PC-3 (cell line): ENCODE results near the gene RND3. TPM values are rescaled to one million over a fixed set of nuclear protein-coding genes. Genes with fewer than 3 reads are reported as not detected.

Source experiments
- ATAC-seq: fragments of 200-7000 bp; cut with Tn5 transposase; 2 replicates; pipeline ENCODE4 v1.9.1; 2020; ENCODE audit warnings: mild to moderate bottlenecking, moderate library complexity
- BruUV-seq: library from RNA; stranded (reverse); fragments of 400-500 nt; replicated peaks from 2 replicates; lab custom pipeline; 2021; lab: Mats Ljungman, UMichigan
- CTCF ChIA-PET: fragments of 300-600 bp; sonication (Branson Sonifier 250); formaldehyde crosslinking; loops from one replicate; lab custom pipeline; 2022; ENCODE audit warnings: antibody characterized with exemption; lab: Charles Lee
- POLR2A ChIA-PET: fragments of 300-600 bp; sonication (Branson Sonifier 250); formaldehyde crosslinking; loops from one replicate; lab custom pipeline; 2022; ENCODE audit warnings: antibody characterized with exemption; ENCODE audit not compliant: unreplicated experiment; lab: Charles Lee
- DNase-seq: peaks from one replicate; pipeline ENCODE4 v3.0.0-alpha.2; 2015
- H2AFZ ChIP-seq: fragments of 300-600 bp; sonication (generic); 2 replicates; pipeline ENCODE4 v1.6.0; 2016; ENCODE audit warnings: antibody characterized with exemption, low read length
- H3F3A ChIP-seq: fragments of 300-600 bp; sonication (generic); one replicate; pipeline ENCODE4 v1.6.0; 2017; ENCODE audit warnings: antibody characterized with exemption, low read length, control low read depth, mild to moderate bottlenecking; ENCODE audit not compliant: unreplicated experiment
- H3K27ac ChIP-seq: fragments of 300-600 bp; sonication (generic); 2 replicates; pipeline ENCODE4 v1.5.1; 2016; ENCODE audit warnings: mild to moderate bottlenecking, low read length
- H3K27me3 ChIP-seq: fragments of 300-600 bp; sonication (generic); 2 replicates; pipeline ENCODE4 v1.6.1; 2016; ENCODE audit warnings: low read length, mixed read lengths
- H3K36me3 ChIP-seq: fragments of 300-600 bp; sonication (generic); 2 replicates; pipeline ENCODE4 v1.6.1; 2016; ENCODE audit warnings: low read depth, mixed run types, low read length, mixed read lengths
- H3K4me1 ChIP-seq: fragments of 300-600 bp; sonication (generic); 2 replicates; pipeline ENCODE4 v1.5.1; 2016; ENCODE audit warnings: low read length; ENCODE audit not compliant: insufficient read depth
- H3K4me2 ChIP-seq: fragments of 300-600 bp; sonication (generic); 2 replicates; pipeline ENCODE4 v1.6.0; 2016; ENCODE audit warnings: low read length
- H3K4me3 ChIP-seq: fragments of 300-600 bp; sonication (generic); 2 replicates; pipeline ENCODE4 v1.5.1; 2016; ENCODE audit warnings: mild to moderate bottlenecking, low read length, mixed read lengths
- H3K79me2 ChIP-seq: fragments of 300-600 bp; sonication (generic); 2 replicates; pipeline ENCODE4 v1.6.1; 2017; ENCODE audit warnings: low read length, mixed read lengths
- H3K9ac ChIP-seq: fragments of 300-600 bp; sonication (generic); 2 replicates; pipeline ENCODE4 v1.6.0; 2016; ENCODE audit warnings: mild to moderate bottlenecking, low read length
- H3K9me2 ChIP-seq: fragments of 300-600 bp; sonication (generic); replicated peaks from 2 replicates; pipeline ENCODE4 v1.6.1; 2016; ENCODE audit warnings: mixed run types, low read length, mixed read lengths
- H3K9me3 ChIP-seq: fragments of 300-600 bp; sonication (generic); 2 replicates; pipeline ENCODE4 v1.6.1; 2016; ENCODE audit warnings: low read length, mixed read lengths
- H4K20me1 ChIP-seq: fragments of 300-600 bp; sonication (generic); 2 replicates; pipeline ENCODE4 v1.6.1; 2016; ENCODE audit warnings: low read length, mixed read lengths
- CTCF ChIP-seq: fragments of 300-600 bp; sonication (generic); conservative IDR thresholded peaks from 2 replicates; pipeline ENCODE4 v1.5.1; 2017; ENCODE audit warnings: antibody characterized with exemption, low read depth, mild to moderate bottlenecking, low read length
- EZH2 ChIP-seq: fragments of 300-600 bp; sonication (generic); IDR thresholded peaks from one replicate; pipeline ENCODE4 v1.6.1; 2017; ENCODE audit warnings: antibody characterized with exemption, mild to moderate bottlenecking, low read length; ENCODE audit not compliant: unreplicated experiment
- EZH2phosphoT487 ChIP-seq: fragments of 300-600 bp; sonication (generic); IDR thresholded peaks from 2 replicates; pipeline ENCODE4 v1.6.1; 2018; ENCODE audit warnings: mild to moderate bottlenecking, antibody characterized with exemption, low read length, borderline replicate concordance
- intact Hi-C: fragments of 100-400 bp; cut with micrococcal nuclease; formaldehyde crosslinking; loops from 2 replicates; pipeline ENCODE4 v1.9.0; 2023
- total RNA-seq: library from RNA; depleted of rRNA; stranded (reverse); fragments of >200 nt; gene quantifications from 2 replicates; pipeline ENCODE4 v1.2.3, GENCODE V29; 2014

The RND3 gene
- total RNA-seq, 1 experiment from 2014 or later = 201 TPM

GRCh38 chr2:150491430-150491829 is 4.0 kb upstream of the RND3 start:
- H3K9ac ChIP-seq = peak overlapping the region; percentile 47
- peaks cover 3% of the 10 kb centered on the region for H3F3A ChIP-seq
- POLR2A ChIA-PET = no interaction called here
- intact Hi-C loops = loop anchor here (5.0 kb wide), 1 partner anchor 191 kb away; no protein-coding TSS in a partner anchor
- no peak overlapping the region for H3K4me3 ChIP-seq
- no peaks in the 10 kb centered on the region for H3K27me3 ChIP-seq
- H2AFZ ChIP-seq = no peak overlapping the region
- peaks cover 4% of the 10 kb centered on the region; the same call in 1 of the 2 replicates for H3K36me3 ChIP-seq
- H3K4me2 ChIP-seq = peak overlapping the region; percentile 70
- DNase-seq (peak; percentile 46), ATAC-seq (no peak)
- no TSS peak for BruUV-seq
- CTCF ChIA-PET = no interaction called here
- H3K9me3 ChIP-seq = no peaks in the 10 kb centered on the region
- peak overlapping the region; percentile 79 for H3K27ac ChIP-seq
- peaks cover 11% of the 10 kb centered on the region for H3K79me2 ChIP-seq
- H4K20me1 ChIP-seq = peaks cover 8% of the 10 kb centered on the region
- no peak for TF ChIP-seq EZH2
- no peaks in the 10 kb centered on the region for H3K9me2 ChIP-seq
- H3K4me1 ChIP-seq = peaks cover 40% of the 10 kb centered on the region

- no peak overlapping the region for H3K4me2 ChIP-seq
- H3K9ac ChIP-seq = no peak overlapping the region
- H3K4me3 ChIP-seq = no peak overlapping the region
- no peak for ATAC-seq
- ChIA-PET POLR2A (no interaction called here), CTCF (no interaction called here)
- intact Hi-C loops = loop anchor here (5.0 kb wide), 1 partner anchor 192 kb away; no protein-coding TSS in a partner anchor
- H2AFZ ChIP-seq = no peak overlapping the region
- peaks cover 15% of the 10 kb centered on the region for H4K20me1 ChIP-seq
- H3K27me3 ChIP-seq = no peaks in the 10 kb centered on the region
- no peaks in the 10 kb centered on the region for H3K9me2 ChIP-seq
- H3K36me3 ChIP-seq = peaks cover 13% of the 10 kb centered on the region
- no TSS peak for BruUV-seq
- H3K27ac ChIP-seq = no peak overlapping the region
- no peak for DNase-seq
- no peak for TF ChIP-seq EZH2
- TF ChIP-seq EZH2phosphoT487 = no peak
- TF ChIP-seq CTCF = no peak
- H3K9me3 ChIP-seq = no peaks in the 10 kb centered on the region
- H3F3A ChIP-seq = peaks cover under 1% of the 10 kb centered on the region
- H3K4me1 ChIP-seq = peaks cover 30% of the 10 kb centered on the region
- peaks cover 21% of the 10 kb centered on the region for H3K79me2 ChIP-seq
Measured at GRCh38 chr2:150490466-150490865, 3.0 kb upstream of the RND3 start.

GRCh38 chr2:150486539-150487484 is 655 bp downstream of the RND3 start:
- H3K4me1 ChIP-seq = peaks cover 42% of the 10 kb centered on the region
- TF ChIP-seq CTCF (no peak), EZH2 (no peak), EZH2phosphoT487 (no peak)

More at GRCh38 chr2:150486539-150487484, 655 bp downstream of the RND3 start:
- H3K9me3 ChIP-seq = no peaks in the 10 kb centered on the region
- no peaks in the 10 kb centered on the region for H3K9me2 ChIP-seq
- TSS peak; percentile 39 for BruUV-seq
- H3K79me2 ChIP-seq = peaks cover 57% of the 10 kb centered on the region
- ChIA-PET CTCF (interaction anchor here (0.7 kb wide), 1 partner anchor 874 kb away, joined by 5 read pairs; no protein-coding TSS in a partner anchor), POLR2A (interaction anchor here (0.7 kb wide), 1 partner anchor 900 kb away, joined by 7 read pairs; no protein-coding TSS in a partner anchor)
- peak overlapping the region; percentile 98 for H3K27ac ChIP-seq
- H3K36me3 ChIP-seq = peaks cover 46% of the 10 kb centered on the region
- H3K27me3 ChIP-seq = no peaks in the 10 kb centered on the region
- peak overlapping the region; percentile 90 for H3K4me3 ChIP-seq
- DNase-seq (peak; percentile 36), ATAC-seq (no peak)
- intact Hi-C loops = loop anchor here (1.0 to 10.0 kb wide), 9 partner anchors 40 to 890 kb away; no protein-coding TSS in a partner anchor
- peak overlapping the region; percentile 98 for H3K4me2 ChIP-seq
- H3K9ac ChIP-seq = peak overlapping the region; percentile 99
- peaks cover 51% of the 10 kb centered on the region for H4K20me1 ChIP-seq
- H2AFZ ChIP-seq = no peak overlapping the region
- H3F3A ChIP-seq = peaks cover 9% of the 10 kb centered on the region
